HK-2 (cell line): Measurements from ENCODE around the gene NAT14.

Experiments used
- DNase-seq: peaks from one replicate; pipeline ENCODE4 v3.0.0-alpha.2; 2018; ENCODE audit not compliant: unreplicated experiment

The NAT14 gene

GRCh38 chr19:55471266-55471665, 13.7 kb upstream of the NAT14 start:
- DNase-seq = no peak

GRCh38 chr19:55472463-55472862, 12.5 kb upstream of the NAT14 start:
- DNase-seq = peak; percentile 83

GRCh38 chr19:55473225-55474012, 11.6 kb upstream of the NAT14 start:
- DNase-seq = peak; percentile 53

GRCh38 chr19:55474269-55475265, 10.4 kb upstream of the NAT14 start:
- DNase-seq = peak; percentile 96

DNA sequence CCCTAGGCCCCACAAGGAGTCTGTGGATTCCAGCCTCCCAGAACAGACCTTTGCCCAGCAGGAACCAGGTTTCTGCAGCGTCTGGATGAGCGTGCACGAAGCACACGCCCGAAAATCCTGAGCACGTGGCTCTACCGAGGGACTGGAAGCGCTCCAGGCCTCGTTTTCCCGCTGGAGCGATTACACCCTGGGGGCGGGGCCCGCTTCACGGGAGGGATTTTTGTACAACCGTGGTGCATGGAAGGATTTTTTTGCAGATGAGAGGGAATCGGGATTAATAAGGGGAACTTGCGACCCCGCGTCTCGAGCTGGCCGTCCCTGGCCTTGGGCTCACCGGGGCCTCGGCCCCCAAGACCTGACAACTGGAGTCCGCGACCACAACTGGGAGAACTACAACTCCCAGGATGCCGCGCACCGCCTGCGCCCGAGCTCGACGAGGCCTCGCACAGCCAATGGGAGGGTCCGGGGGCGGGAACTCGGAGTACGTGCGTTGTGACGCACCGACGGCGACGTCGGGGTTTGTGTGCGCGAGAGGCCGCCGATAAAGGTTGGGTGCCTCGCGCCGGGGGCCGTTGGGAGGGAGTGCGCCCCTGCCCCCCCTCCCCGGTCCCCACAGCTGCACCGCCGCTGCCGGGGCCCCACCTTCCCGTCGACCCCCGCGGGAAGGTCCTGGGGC, 8.8 kb upstream of the NAT14 start, which contains the start of gene ZNF628:
Gene ZNF628 (plus strand): TSS at position 518 of the 676 bp plus-strand sequence. CDS start 3,294 bp downstream, outside the sequence.
- DNase-seq = peak; percentile 99

- DNase-seq = no peak
These were observed 7.1 kb upstream of the NAT14 start for GRCh38 chr19:55477905-55478304.

GRCh38 chr19:55478364-55478763, 6.6 kb upstream of the NAT14 start:
- no peak for DNase-seq

DNA sequence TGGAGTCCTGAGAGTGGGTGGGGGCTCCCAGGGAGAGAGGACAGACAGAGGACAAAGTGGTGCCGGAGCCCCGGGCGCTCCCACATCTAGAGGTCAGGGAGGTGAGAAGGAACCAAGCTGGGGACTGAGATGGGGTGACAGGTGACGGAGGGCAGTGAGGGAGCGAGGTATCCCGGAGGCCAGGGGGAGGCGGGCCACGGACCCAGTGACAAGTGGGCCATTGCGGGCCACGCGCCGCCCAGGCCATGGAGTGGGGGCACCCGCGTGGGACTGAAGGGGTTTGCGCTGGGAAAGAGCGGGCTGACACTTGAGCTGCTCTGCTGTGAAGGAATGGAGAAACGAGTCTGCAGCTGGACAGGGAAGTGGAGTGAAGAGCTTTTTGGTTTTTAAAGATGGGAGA, 5.9 kb upstream of the NAT14 start:
- no peak for DNase-seq

- no peak for DNase-seq
These were observed 5.3 kb upstream of the NAT14 start for GRCh38 chr19:55479451-55480230.

DNA sequence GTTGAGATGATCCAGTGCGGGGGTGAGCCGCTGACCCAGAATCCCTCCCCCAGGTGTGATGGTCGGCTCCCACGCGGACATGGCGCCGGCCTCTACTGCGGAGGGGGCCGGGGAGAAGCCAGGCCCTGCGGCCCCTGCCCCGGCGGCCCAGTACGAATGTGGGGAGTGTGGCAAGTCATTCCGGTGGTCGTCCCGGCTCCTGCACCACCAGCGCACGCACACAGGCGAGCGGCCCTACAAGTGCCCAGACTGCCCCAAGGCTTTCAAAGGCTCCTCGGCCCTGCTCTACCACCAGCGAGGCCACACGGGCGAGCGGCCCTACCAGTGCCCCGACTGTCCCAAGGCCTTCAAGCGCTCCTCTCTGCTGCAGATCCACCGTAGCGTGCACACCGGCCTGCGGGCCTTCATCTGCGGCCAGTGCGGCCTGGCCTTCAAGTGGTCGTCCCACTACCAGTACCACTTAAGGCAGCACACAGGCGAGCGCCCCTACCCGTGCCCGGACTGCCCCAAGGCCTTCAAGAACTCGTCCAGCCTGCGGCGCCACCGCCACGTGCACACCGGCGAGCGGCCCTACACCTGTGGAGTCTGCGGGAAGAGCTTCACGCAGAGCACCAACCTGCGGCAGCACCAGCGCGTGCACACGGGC, 3.7 kb upstream of the NAT14 start:
- no peak for DNase-seq

GRCh38 chr19:55481794-55482155, 3.2 kb upstream of the NAT14 start:
- no peak for DNase-seq

GRCh38 chr19:55482156-55482961, 2.6 kb upstream of the NAT14 start:
- no peak for DNase-seq

DNA sequence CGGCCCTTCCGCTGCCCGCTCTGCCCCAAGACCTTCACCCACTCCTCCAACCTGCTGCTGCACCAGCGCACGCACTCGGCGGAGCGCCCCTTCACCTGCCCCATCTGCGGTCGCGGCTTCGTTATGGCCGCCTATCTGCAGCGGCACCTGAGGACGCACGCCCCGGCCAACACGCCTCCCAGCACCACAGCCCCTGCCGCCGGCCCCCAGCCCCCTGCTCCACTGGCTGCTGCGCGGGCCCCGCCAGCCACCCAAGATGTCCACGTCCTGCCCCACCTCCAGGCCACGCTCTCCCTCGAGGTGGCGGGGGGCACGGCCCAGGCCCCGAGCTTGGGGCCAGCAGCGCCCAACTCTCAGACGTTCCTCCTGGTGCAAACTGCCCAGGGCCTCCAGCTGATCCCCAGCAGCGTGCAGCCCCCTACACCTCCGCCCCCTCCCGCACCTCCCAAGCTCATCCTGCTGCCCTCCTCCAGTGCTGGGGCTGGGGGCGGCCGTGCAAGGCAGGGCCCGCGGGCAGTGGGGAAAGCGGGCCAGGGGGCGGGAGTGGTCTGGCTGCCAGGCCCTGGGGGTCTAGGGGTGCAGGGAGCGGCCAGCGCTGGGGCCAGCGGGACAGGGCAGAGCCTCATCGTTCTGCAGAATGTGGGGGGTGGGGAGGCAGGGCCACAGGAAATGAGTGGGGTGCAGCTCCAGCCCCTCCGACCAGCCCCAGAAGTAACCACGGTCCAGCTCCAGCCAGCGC, 1.9 kb upstream of the NAT14 start:
- no peak for DNase-seq

- no peak for DNase-seq
These were observed 1.0 kb upstream of the NAT14 start for GRCh38 chr19:55483706-55484592.

DNA sequence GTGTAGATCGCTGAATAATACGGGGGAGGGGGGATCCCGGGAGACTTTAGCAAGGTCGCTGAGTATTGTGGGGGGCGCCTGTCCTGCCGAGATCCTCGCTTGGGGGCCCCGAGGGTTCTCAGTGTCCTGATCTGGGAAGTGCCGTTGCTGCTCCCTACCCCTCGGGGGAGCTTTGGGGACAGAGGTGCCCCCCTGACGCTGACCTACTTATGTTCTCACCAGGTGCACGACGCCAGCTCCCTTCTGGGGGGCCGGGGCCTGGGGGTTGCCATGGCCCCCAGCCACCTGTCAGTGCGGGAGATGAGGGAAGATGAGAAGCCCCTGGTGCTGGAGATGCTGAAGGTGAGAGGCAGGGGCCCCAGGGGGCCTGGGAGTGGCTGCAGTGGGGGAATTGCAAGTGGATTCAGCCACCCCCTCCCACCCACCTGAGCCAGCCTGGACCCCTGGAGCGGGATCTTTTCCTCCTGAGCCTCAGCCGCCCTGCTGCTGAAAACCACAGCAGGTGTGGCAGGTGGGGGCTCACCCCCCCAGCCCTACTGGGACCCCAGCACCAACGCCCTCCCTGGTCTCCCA, 537 bp downstream of the NAT14 start:
- no peak for DNase-seq

DNA sequence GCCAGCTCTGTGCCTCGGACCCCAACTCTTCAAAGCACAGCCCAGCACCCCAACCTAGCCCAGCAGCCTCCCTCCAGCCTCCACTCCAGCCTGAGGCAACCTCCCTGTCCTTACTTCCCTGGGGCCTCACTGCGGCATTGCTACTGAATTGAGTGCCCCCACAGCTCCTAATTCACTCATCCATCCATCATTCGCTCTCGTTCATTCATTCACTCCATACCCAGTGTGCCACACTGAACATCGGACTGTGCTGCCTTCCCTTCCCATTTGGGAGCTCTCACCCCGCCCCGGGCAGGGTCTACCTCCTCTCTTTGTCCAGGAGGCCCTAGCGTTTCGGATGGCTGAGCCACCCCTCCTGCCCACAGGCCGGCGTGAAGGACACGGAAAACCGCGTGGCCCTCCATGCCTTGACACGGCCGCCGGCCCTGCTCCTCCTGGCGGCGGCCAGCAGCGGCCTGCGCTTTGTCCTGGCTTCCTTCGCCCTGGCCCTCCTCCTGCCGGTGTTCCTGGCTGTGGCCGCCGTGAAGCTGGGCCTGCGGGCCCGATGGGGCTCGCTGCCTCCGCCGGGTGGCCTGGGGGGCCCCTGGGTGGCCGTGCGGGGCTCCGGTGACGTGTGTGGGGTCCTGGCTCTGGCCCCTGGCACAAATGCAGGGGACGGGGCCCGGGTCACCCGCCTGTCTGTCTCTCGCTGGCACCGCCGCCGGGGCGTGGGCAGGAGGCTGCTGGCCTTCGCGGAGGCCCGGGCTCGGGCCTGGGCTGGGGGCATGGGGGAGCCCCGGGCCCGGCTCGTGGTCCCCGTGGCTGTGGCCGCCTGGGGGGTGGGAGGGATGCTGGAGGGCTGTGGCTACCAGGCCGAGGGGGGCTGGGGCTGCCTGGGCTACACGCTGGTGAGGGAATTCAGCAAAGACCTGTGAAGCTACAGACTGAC, 1.3 kb downstream of the NAT14 start:
- DNase-seq = peak; percentile 59
